ENCODE data around the gene LUZP2. TPM values are rescaled to one million over a fixed set of nuclear protein-coding genes. Genes with fewer than 3 reads are reported as not detected.
A peak's percentile ranks its signal among the peaks of the same experiment; 100 is the strongest.

The LUZP2 gene
- total RNA-seq, 2 donors from 2014 or later = 2.0 to 2.4 TPM

- no peak overlapping the region for H3K9ac ChIP-seq (ENCODE audit: extremely low read depth, low read length, poor library complexity, severe bottlenecking)
- no peak for DNase-seq
- no peak overlapping the region for H3K4me3 ChIP-seq (ENCODE audit: low read length)
- H3K4me3 Mint-ChIP-seq = no peak overlapping the region
- no peaks in the 10 kb centered on the region for H3K27me3 ChIP-seq (ENCODE audit: control insufficient read depth, insufficient read depth, low read length, poor library complexity, severe bottlenecking)
- H3K36me3 Mint-ChIP-seq (ENCODE audit: low read depth) = no peaks in the 10 kb centered on the region
- no peaks in the 10 kb centered on the region for H3K27me3 Mint-ChIP-seq (ENCODE audit: insufficient read depth)
- H3K9me3 ChIP-seq (ENCODE audit: control insufficient read depth, low read length) = no peaks in the 10 kb centered on the region
- no peaks in the 10 kb centered on the region for H3K36me3 ChIP-seq (ENCODE audit: control insufficient read depth, insufficient read depth, low read length)
- H3K27ac ChIP-seq (ENCODE audit: low read depth, low read length) = no peak overlapping the region
- H3K27ac Mint-ChIP-seq = no peak overlapping the region
- peaks cover 6% of the 10 kb centered on the region for H3K9me3 Mint-ChIP-seq
- H3K4me1 ChIP-seq (ENCODE audit: control insufficient read depth, insufficient read depth, low read length) = no peaks in the 10 kb centered on the region
- peaks cover 11% of the 10 kb centered on the region for H3K4me1 Mint-ChIP-seq
- no peak for TF ChIP-seq CTCF (conservative IDR thresholded peaks at IDR 0.05)
Observed at GRCh38 chr11:24704716-24705115, 207.9 kb downstream of the LUZP2 start.

- no peak overlapping the region for H3K9ac ChIP-seq (ENCODE audit: extremely low read depth, low read length, poor library complexity, severe bottlenecking)
Observed at GRCh38 chr11:24705474-24705873, 208.6 kb downstream of the LUZP2 start.

GRCh38 chr11:24708616-24709015 is 211.8 kb downstream of the LUZP2 start:
- Mint-ChIP-seq H3K36me3 (ENCODE audit: low read depth) (no peaks in the 10 kb centered on the region), H3K27ac (no peak overlapping the region), H3K4me3 (no peak overlapping the region), H3K27me3 (ENCODE audit: insufficient read depth) (no peaks in the 10 kb centered on the region), H3K9me3 (peaks cover 6% of the 10 kb centered on the region), H3K4me1 (peaks cover 11% of the 10 kb centered on the region)
- Histone ChIP-seq H3K36me3 (ENCODE audit: control insufficient read depth, insufficient read depth, low read length) (no peaks in the 10 kb centered on the region), H3K4me3 (ENCODE audit: low read length) (no peak overlapping the region), H3K27ac (ENCODE audit: low read depth, low read length) (no peak overlapping the region), H3K9me3 (ENCODE audit: control insufficient read depth, low read length) (no peaks in the 10 kb centered on the region), H3K9ac (ENCODE audit: extremely low read depth, low read length, poor library complexity, severe bottlenecking) (no peak overlapping the region), H3K4me1 (ENCODE audit: control insufficient read depth, insufficient read depth, low read length) (no peaks in the 10 kb centered on the region), H3K27me3 (ENCODE audit: control insufficient read depth, insufficient read depth, low read length, poor library complexity, severe bottlenecking) (no peaks in the 10 kb centered on the region)
- TF ChIP-seq CTCF (conservative IDR thresholded peaks at IDR 0.05) = no peak
- no peak for DNase-seq
- 100% methylated on average over 1 of the region's 1 CpG for WGBS, 2 experiments (ENCODE audit: insufficient coverage in 1 of 2, insufficient read length in 1 of 2)

More at GRCh38 chr11:24705474-24705873, 208.6 kb downstream of the LUZP2 start:
- no peaks in the 10 kb centered on the region for H3K36me3 ChIP-seq (ENCODE audit: control insufficient read depth, insufficient read depth, low read length)
- Mint-ChIP-seq H3K9me3 (peaks cover 6% of the 10 kb centered on the region), H3K4me1 (peaks cover 11% of the 10 kb centered on the region), H3K4me3 (no peak overlapping the region), H3K27ac (peak overlapping the region; percentile 63), H3K36me3 (ENCODE audit: low read depth) (no peaks in the 10 kb centered on the region), H3K27me3 (ENCODE audit: insufficient read depth) (no peaks in the 10 kb centered on the region)
- no peaks in the 10 kb centered on the region for H3K9me3 ChIP-seq (ENCODE audit: control insufficient read depth, low read length)
- no peak overlapping the region for H3K27ac ChIP-seq (ENCODE audit: low read depth, low read length)
- no peaks in the 10 kb centered on the region for H3K4me1 ChIP-seq (ENCODE audit: control insufficient read depth, insufficient read depth, low read length)
- no peak for TF ChIP-seq CTCF (conservative IDR thresholded peaks at IDR 0.05)
- H3K27me3 ChIP-seq (ENCODE audit: control insufficient read depth, insufficient read depth, low read length, poor library complexity, severe bottlenecking) = no peaks in the 10 kb centered on the region
- no peak overlapping the region for H3K4me3 ChIP-seq (ENCODE audit: low read length)
- no peak for DNase-seq

Data from endodermal cell (in vitro differentiated cells).